ENCODE measurements around the gene SCAMP3.
"Not testable (repeated sequence)": the region's sequence is repeated elsewhere in the genome, so short reads cannot be mapped to it uniquely, and the experiment has no call there.

SCAMP3 gene

DNA sequence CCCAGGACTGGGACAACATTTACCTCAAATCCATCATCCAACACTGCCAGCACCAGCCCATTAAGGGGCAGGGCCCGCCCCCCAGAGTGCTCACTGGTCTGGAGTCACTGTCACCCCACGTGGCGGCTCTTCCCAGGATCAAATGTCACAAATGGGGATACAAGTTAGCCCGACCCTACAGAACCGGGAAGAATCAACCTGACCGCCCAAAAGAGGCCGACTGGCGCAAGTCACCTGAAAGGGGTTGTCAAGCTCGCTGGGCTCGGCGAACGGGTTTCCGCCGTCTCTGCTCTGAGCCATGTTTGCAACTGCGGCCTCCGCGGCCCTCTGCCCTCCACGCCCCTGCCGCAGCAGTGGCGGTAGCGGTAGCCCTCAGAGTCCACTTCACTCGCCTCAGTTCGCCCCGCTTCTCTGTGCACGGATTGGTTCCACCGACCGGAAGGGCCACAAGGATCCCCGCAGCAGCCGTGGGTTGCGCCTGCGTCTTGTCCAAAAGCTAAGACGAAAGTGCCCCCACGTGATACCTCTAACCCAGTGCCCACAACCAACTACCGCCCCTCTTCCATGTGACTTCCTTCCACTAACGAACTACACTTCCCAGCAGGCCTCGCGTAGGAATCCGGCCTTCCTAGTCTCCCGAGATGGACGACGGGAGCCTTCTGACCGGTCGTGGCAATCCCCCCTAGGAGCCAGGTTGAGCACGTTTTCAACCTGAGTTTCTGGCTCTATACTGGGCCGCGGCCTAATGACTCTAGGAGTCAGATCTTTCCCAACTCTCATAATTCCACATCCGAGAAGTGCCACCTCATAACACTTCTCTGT, at the start of gene SCAMP3:
TSS of gene SCAMP3 (minus strand) at position 509 of the 822 bp plus-strand sequence. CDS start at position 300, 209 bp downstream.
- in situ Hi-C loops (cut with HindIII; ENCODE audit: low sequenced_read_pairs) = no loop called here

DNA sequence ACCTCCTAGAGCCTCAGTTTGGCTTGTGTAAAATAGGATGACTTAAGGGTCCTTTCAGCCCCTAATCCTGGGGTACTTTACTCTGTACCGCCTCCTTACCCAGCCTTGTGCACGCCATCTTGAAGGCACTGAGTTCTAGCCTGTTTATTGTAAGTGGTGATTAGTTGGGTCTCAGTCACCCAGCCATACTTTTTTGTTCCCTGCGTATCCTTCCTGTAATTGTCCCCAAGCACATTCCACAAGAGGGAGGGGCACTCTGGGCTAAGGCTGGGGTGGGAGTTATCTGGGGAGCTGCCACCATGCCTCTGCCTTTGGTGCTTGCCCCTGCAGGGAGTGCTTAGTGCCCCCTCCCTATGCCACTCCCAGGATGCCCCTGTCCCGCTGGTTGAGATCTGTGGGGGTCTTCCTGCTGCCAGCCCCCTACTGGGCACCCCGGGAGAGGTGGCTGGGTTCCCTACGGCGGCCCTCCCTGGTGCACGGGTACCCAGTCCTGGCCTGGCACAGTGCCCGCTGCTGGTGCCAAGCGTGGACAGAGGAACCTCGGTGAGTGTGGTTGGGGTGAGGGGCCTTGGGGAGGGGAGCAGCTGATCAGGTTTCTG, 47.4 kb upstream of the SCAMP3 start:
- in situ Hi-C loops (cut with HindIII; ENCODE audit: low sequenced_read_pairs) = no loop called here

DNA sequence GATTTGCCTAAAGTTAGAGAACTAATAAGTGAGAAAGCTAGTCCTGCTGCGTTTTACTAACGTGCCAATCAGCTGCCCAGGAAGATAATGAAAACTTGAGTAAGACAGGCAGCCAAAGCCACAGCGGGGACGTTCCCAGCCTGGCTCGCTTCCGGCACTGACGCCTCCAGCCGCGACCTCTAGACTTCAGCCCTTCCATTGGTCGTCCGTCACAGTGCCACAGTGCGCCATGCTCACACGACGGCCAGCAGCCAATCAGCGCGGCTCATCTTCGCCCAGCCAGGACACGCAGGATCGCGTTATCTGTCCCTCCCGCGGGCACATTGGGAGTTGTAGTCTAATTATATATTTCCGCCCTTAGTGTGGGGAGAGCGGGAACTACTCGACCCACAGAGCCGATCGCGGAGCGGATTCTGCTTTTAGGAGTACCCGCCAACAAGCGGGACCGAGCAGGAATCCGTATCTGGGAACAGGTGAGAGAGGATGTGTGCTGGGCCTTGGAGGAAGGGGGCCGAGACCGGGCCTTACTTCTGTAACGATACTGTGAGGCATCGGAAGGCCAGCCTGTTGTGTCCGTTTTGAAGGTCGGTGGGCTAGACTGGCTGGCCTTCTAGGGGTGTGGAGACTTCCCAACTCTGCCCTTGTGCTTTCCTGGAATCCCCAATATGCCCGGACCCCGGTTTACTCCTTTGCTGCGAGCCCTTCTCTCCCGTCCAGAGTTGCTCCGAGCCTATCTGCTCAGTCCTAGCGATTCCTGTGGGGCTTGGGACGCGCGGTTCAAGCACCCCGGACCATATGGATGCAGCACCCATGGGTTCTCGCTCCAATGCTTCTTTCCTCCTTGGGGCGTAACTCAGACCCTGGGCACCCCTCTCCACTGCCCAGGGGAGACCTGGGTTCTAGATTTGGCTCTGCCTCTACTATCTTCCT, 46.6 kb upstream of the SCAMP3 start, which contains the start of gene FDPS:
TSS of gene FDPS (plus strand) at position 374 of the 930 bp plus-strand sequence. CDS start 924 bp downstream, outside the sequence.
- in situ Hi-C loops (cut with HindIII; ENCODE audit: low sequenced_read_pairs) = no loop called here

DNA sequence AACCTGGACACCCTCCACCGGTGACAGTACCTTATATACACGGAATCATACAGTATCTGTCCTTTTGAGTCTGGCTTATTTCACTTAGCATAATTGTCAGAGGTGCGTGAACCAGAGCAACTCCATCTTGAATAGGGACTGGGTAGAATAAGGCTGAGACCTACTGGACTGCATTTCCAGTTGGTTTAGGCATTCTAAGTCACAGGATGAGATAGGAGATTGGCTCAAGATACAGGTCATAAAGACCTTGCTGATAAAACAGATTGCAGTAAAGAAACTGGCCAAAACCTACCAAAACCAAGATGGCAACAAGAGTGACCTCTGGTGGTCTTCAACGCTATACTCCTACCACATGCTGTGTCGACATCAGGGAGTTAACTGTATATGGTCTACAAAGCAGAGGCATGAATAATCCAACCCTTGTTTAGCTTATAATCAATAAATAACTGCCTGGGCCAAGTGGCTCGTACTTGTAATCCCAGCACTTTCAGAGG, 45.1 kb upstream of the SCAMP3 start:
- in situ Hi-C loops (cut with HindIII; ENCODE audit: low sequenced_read_pairs) = no loop called here

DNA sequence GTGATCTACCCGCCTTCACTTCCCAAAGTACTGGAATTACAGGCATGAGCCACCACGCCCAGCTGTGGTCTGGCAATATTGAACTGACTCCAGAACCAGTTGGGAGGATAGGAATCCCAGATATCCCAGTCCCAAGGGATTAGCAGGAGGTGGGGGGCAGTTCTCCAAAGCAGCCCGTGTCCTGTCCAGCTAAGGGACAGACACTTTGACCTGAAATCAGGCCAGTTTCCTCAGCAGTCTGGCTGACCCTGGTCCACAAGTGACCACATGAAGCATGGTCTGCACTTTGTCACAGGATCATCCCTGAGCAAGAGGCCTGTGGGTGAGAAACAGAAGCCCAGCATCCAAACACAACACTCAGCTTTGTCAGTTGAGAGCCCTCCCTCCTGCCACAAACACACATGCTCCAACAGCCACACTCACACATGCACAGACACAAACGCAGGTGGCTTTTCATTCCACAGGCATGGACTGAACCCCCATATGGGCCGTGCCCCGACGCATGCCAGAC, 43.8 kb upstream of the SCAMP3 start:
- in situ Hi-C loops (cut with HindIII; ENCODE audit: low sequenced_read_pairs) = no loop called here

DNA sequence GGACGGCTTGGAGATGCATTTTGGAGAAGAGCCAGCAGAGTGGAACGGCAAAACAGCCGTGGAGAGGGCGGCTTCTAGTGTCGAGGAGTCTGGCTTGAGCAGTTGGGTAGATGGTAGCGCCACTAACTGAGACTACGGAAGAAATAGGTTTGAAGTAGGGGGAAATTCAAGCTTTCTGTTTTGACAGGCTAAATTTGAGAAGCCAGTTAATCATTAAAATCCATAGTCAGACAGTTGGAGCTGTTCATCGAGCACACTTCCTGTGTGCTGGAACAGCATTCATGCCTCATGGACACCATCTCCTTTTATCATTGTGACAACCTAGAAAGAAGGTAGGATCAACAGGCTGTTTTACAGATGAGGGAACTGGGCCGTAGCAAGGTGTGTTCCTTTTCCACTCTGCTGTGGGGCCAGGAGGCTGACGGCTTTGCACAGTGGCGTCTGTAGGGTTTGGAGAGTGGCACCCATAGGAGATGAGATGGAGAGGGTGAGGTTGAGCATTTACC, 42.5 kb upstream of the SCAMP3 start:
- in situ Hi-C loops (cut with HindIII; ENCODE audit: low sequenced_read_pairs) = no loop called here

DNA sequence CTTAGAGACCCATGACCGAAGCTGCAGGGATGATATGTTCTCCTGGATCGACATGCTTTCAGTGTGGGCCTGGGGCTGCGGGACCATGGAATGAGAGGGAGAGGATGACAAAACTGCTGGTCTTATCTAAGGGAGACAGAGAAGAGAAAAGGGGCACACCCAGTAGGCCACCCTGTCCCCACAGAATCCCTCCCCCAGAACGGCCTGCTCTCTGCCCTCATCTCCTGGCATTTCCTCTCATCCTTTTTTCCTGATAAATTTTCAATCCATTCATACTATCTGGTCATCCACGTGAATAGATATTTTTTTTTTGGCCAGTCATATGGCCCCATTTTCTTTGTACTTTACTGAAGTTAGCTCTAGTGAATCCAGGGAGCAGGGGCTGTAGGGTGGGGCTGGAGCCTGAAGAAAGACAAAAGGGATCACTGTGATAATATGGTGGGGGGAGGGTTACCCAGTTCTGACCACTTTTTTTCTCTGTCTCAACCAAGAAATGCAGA, 39.2 kb upstream of the SCAMP3 start, which contains the start of gene PKLR:
TSS of gene PKLR (minus strand) at position 97 of the 500 bp plus-strand sequence. CDS start at position 54, 43 bp downstream.
- in situ Hi-C loops (cut with HindIII; ENCODE audit: low sequenced_read_pairs) = no loop called here

DNA sequence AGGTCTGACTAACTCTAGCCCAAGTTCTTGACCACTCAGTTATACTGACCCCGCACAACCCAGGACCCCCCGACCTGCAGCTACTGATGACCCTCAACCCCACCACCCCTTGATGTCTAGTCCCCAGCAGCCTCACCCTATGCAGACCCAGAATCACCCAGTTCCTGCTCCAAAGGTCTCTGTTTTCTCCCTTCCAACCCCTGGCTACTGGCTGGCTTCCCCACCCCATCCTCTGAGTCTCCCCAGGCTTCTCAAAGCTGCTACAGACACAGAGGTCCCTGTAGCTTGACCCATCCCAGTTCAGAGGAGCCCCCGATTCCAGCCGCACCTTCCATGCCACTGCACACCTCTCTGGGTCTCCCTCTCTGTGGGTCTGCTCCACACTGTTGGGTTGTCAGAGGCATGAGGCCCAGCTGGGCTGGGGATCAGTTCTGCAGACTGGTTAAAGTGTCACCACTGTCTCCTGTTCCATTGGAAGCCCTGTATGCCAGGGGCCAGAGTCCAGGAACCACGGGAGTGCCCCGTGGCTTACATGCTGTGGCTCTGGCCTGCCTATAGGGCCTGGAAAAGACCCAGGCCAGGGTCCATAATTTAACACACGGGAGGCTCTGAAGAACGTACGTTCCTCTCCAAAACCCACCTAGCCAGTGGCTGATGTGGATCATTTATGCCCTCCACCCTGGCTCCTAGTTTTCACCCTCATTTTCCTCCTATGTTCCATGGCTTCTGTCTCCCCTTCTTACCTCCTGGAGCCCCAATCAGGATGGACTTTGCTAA, 38.6 kb upstream of the SCAMP3 start:
- in situ Hi-C loops (cut with HindIII; ENCODE audit: low sequenced_read_pairs) = no loop called here

DNA sequence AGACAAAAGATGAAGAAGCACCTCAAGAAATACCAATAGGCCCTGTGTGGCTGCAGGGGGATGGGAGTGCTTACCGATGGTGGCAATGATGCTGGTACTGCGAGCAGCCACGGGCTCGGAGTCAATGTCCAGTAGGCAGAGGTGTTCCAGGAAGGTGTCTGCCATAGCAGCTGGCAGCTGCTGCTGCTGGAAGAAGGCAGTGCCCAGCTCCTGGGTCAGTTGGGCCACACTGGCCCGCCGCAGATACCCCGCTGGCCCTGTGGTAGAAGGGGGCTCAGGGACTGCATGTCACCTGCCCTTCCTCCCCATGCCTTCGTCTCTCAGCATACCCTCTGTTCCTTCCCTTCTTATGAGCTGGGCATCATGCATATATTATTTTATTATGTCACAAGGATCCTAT, 37.9 kb upstream of the SCAMP3 start:
- in situ Hi-C loops (cut with HindIII; ENCODE audit: low sequenced_read_pairs) = no loop called here

DNA sequence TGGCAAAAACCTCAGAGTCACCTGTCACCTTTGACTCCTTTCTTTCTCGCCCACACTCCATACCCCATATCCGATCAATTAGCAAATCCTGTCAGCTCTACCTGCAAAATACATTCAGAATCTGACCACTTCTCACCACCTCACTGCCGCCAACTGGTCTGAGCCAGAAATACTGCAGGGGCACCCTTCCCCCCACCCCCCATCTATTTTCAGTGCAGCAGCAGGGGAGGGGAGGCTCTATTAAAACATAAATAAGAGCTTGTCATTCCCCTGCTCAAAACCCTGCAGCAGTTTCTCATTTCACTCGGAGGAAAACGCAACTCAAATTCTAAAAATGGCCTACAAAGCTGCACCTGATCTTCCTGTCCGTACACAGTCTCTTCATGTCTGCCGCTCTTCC, 35.2 kb upstream of the SCAMP3 start:
- in situ Hi-C loops (cut with HindIII; ENCODE audit: low sequenced_read_pairs) = no loop called here

DNA sequence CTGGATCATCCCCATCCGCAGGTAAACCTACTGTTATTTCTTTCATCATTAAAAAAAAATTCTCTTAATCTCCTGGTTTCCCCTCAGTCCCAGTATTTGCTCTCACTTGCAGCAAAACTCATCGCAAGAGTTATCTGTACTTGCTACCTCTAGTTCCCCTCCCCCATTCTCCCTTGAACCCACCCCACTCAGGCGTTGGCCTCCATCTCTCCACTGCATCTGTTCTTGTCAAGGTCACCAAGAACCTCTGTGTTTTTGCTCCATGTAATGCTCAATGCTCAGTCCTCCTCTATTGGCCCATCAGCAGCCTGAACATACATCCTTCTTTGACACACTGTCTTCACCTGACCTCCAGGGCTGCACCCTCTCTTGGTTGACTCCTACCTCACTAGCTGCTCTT, 34.5 kb upstream of the SCAMP3 start:
- in situ Hi-C loops (cut with HindIII; ENCODE audit: low sequenced_read_pairs) = no loop called here

DNA sequence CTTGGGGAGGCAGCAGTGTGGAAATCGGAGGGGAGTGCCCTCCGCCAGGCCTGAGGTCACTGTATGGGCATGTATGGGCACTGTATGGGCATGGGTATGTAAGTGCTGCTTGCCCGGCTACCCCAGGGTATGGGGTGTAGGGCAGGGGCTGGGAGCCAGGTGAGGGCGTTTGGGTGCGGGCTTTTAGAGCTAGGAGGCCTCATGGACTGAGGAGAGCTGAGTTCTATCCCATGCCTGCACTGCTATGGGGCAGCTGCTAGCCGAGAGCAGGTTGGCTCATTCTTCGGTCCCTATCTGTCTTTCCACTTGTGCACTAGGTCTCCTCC, 33.7 kb upstream of the SCAMP3 start:
- in situ Hi-C loops (cut with HindIII; ENCODE audit: low sequenced_read_pairs) = no loop called here

DNA sequence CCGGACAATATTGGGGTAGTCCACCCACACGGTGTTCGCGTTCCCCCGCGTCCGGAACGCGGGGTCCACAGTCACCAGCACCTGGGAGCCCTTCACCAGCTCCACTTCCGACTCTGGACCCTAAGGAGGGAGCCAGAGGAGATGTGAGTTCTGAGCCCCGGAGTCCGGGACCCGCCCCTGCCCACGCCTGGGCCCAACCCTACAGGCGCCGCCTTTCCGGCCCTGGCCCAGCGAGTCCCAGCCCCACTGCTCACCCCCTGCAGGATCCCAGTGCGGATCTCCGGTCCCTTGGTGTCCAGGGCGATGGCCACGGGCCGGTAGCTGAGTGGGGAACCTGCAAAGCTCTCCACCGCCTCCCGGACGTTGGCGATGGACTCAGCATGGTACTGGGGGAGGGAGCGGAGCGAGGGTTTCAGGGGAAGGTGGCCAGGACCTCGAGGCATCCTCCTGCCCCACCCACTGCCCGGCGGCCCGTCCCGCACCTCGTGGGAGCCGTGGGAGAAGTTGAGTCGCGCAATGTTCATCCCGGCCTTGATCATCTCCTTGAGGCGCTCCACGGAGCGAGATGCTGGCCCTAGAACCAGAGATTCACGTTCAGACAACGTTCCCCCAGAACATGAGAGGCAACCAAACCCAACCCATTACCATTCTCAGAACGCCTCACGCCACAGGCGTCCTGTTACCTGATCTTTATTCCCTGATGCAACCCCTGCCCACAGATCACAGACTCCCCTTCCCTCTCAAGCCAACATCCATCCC, 33.2 kb upstream of the SCAMP3 start:
- in situ Hi-C loops (cut with HindIII; ENCODE audit: low sequenced_read_pairs) = no loop called here

DNA sequence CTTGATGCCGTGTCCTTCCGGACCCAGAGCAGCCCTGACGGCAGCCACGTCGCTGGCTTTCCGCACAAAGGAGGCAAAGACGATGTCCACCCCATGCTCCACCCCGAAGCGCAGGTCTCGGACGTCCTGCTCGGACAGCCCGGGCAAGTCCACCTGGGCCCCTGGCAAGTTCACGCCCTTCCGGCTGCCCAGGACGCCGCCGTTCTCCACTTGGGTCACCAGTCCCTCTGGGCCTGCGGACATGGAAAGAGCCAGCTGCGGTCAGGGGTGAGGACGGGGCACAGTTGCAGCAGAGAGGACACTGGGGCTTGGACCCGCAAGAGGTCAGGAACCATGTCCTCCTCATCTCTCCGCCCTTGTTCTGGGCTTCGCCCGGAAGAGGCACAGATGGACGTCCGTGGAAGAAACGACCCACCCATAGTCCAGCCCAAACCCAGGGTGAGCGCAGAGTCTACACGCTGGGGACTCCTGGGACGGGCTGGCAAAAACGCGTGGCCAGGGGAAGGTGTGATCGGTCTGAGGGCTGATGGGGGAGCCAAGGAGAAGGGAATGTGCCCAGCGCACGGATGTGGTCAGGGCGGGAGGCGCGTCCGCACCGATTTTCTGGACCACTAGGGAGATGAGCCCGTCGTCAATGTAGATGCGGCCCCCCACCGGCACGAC, 32.5 kb upstream of the SCAMP3 start:
- in situ Hi-C loops (cut with HindIII; ENCODE audit: low sequenced_read_pairs) = no loop called here

DNA sequence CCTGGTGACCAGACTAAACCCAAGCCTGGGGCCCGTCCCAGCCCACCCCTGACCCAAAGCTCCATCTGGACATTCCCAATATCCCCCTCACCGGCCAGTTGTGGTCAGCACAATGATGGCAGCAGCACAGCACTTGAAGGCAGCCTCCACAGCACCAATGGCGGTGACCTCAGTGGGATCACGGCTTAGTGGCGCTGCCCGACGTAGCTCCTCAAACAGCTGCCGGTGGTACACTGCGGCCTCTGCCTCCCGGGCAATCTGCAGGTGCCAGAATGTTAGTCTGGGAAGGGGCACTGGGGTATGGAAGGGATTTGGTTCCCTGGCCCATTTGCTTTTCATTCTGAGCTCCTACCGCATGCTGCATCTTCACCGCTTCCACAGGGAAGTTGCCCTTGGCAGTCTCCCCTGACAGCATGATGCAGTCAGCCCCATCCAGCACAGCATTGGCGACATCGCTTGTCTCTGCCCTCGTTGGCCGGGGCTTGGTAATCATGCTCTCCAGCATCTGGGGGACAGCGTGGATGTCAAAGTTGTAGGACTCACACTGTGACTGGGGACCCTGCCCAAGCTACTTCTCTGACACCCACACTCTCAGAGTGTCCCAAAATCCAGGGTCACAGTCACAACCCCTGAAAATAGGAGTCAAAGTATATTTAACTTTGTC, 31.1 kb upstream of the SCAMP3 start:
- in situ Hi-C loops (cut with HindIII; ENCODE audit: low sequenced_read_pairs) = no loop called here

DNA sequence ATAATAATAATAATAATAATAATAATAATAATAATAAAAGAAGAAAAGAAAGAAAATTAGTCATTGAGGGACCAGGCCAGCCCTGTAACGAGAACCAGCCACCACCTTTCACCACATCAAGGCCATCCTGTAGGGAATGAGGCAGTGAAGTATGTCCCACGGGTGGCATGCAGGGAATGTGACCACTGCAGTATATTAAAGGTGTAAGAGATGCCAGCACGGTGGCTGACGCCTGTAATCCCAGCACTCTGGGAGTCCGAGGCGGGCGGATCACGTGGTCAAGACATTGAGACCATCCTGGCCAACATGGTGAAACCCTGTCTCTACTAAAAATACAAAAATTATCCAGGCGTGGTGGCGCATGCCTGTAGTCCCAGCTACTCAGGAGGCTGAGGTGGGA, 28.8 kb upstream of the SCAMP3 start:
- in situ Hi-C loops (cut with HindIII; ENCODE audit: low sequenced_read_pairs) = not testable (repeated sequence)

DNA sequence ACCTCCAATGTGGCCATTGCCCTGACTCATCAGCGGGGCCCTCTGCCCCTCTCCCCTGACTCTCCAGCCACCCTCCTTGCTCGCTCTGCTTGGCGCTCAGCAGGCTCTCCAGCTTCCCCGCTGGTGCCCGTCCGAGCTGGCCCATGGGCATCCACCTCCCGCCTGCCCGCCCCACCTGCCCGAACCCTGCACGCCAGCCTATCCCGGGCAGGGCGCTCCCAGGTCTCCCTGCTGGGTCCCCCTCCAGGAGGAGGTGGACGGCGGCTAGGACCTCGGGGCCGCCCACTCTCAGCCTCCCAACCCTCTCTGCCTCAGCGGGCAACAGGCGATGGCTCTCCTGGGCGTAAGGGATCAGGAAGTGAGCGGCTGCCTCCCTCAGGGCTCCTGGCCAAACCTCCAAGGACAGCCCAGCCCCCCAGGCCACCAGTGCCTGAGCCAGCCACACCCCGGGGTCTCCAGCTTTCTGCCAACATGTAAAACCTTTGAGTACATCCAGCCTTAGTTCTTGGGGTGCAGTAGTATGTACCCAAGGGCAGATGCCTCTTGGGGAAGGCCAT, 25.9 kb upstream of the SCAMP3 start:
- in situ Hi-C loops (cut with HindIII; ENCODE audit: low sequenced_read_pairs) = no loop called here

DNA sequence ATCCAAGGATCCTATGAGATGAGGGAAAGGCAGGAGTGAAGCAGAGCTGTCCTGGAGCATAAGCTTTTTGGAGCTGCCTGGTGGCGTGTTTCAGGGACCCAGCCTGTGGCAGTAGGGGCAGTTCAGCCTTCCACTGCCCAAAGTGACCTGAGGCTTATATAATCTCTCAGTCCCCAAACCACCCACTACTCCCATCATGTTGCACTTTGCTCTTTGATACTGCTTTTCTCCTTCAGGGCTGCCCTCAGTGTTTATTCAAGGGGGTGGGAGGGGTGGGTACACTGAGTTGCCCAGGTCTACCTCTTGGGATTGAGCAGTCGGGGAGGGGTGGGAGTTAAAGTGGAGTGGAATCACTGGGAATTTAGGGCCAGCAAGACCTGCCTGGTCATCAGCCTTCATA, 24.4 kb upstream of the SCAMP3 start:
- in situ Hi-C loops (cut with HindIII; ENCODE audit: low sequenced_read_pairs) = no loop called here

Measured in DLD1 (cell line).